RWPE1 (cell line): ENCODE results near the gene TFAP2C.
A peak's percentile ranks its signal among the peaks of the same experiment; 100 is the strongest.

Source experiments
- CTCF ChIA-PET: fragments of 350-600 bp; sonication (Branson Sonifier 250); formaldehyde crosslinking; extraction: SDS; loops from one replicate; lab custom pipeline; 2021; lab: Yijun Ruan, JAX
- POLR2A ChIA-PET: fragments of 400-600 bp; formaldehyde crosslinking; extraction: SDS; loops from one replicate; lab custom pipeline; 2020; ENCODE audit warnings: antibody characterized with exemption; ENCODE audit not compliant: low non-redundant PET; lab: Yijun Ruan, JAX
- DNase-seq: peaks from one replicate; pipeline ENCODE4 v3.0.0; 2012; ENCODE audit warnings: low spot score
- H3K27ac ChIP-seq: fragments of 450-650 bp; 2 replicates; pipeline ENCODE4 v1.5.1; 2017
- CTCF ChIP-seq: fragments of 450-650 bp; conservative IDR thresholded peaks from 2 replicates; pipeline ENCODE4 v1.5.1; 2017; ENCODE audit warnings: low read depth, mild to moderate bottlenecking

Gene TFAP2C

GRCh38 chr20:56601166-56601565, 27.9 kb upstream of the TFAP2C start:
- H3K27ac ChIP-seq, result no peak overlapping the region
- CTCF ChIA-PET, result no interaction called here
- no peak for TF ChIP-seq CTCF
- DNase-seq, result no peak
- POLR2A ChIA-PET, result no interaction called here

- no peak for DNase-seq
- TF ChIP-seq CTCF, result no peak
- H3K27ac ChIP-seq, result no peak overlapping the region
- ChIA-PET CTCF (no interaction called here), POLR2A (no interaction called here)
Observed at GRCh38 chr20:56604673-56605072, 24.4 kb upstream of the TFAP2C start.

DNA sequence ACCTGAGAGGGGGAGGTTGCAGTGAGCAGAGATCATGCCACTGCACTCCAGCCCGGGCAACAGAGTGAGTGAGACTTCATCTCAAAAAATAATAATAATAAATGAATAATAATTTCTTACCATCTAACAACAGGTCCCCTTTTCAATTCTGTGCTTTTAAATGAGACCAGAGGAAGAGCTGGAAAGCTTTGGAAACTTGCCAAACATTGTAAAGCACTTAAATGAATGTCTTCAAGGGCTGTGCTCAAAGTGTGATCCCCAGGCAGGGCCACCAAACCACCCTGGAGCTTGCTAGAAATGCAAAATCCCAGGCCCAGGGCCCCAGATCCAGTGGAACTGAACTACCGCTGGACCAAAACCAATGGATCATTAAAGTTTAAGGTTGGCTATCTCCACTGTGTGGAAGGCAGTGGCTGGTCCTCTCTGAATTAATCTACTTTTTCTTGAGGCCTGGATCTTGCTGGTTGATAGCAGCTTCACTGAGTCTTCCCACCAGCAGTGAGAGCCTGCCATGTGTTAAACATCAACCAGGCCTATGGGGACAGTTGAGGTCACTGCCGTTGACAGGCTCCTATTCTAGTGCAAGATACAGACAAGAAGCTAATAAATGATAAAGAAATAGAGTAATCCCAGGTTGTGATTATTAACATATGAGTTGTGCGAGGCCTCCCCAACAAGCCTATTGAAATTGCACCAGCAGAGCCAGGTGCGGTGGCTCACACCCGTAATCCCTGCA, 23.7 kb upstream of the TFAP2C start:
- no peak for TF ChIP-seq CTCF
- H3K27ac ChIP-seq, result no peak overlapping the region
- POLR2A ChIA-PET, result no interaction called here

DNA sequence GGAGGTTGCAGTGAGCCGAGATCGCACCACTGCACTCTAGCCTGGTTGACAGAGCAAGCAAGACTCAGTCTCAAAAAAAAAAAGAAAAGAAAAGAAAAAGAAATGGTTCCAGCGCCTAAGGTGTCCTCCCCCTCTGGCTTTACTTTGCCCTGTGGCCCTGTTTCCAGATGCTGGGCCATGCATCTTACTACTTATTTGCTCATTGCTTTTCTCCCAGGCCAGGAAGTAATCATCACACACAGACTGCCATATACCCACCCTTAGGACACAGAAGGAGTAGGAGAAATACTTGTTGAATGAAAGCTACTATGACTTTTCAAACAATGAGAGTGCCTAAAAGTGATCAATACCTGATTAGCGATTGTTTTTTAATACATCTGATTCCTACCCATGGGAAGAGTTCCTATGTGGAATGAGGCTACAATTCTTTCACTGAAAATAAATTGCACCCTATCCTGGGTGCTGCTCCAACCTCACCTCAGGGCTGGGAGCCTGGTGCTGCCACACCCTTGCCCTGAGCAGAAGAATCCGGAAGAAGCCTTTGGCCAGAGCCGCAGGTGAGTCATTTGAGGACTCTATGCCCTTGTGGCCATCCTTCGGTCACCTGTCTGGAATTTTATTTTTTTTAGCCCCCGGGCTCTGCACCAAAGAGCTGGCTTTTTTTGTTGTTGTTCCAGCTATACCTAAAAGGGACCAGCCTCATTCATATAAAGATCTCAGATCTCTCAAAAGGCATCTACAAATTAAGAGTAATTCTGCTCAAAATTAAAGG, 22.7 kb upstream of the TFAP2C start:
- H3K27ac ChIP-seq, result peak overlapping the region; percentile 18; the same call in 1 of the 2 replicates
- DNase-seq, result peak; percentile 96
- TF ChIP-seq CTCF, result no peak
- ChIA-PET CTCF (interaction anchor here (0.5 to 2.1 kb wide), 4 partner anchors 25 to 456 kb away, joined by 3 to 9 read pairs (median 3); no protein-coding TSS in a partner anchor), POLR2A (no interaction called here)

More for the DNA sequence above, 23.7 kb upstream of the TFAP2C start:
- no peak for DNase-seq
- CTCF ChIA-PET, result interaction anchor here (0.7 to 2.1 kb wide), 2 partner anchors 55 to 457 kb away, joined by 3 to 9 read pairs; no protein-coding TSS in a partner anchor

DNA sequence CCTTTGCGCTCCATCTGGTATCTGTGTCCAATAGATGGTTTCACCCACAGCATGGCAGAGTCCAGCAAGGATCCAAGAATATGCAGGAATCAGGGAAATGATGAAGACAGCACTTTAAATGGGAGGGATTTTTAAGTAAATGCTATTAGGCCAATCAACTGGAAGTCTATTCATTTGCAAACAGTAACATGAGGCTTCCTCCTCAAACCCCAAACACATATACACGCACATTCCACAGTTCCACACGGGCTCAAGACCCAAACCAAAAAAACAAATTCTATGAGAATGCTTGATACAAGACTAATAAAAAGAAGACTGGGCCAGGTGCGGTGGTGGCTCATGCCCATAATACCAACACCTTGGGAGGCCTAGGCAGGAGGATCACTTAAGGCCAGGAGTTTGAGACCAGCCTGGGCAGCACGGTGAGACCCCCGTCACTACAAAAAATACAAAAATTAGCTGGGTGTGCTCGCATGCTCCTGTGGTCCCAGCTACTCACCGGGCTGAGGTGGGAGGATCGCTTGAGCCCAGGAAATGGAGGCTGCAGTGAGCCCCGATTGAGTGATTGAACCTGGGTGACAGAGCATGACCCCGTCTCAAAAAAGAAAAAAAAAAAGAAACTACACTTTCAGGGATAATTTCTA, 21.9 kb upstream of the TFAP2C start:
- DNase-seq, result no peak
- TF ChIP-seq CTCF, result no peak
- CTCF ChIA-PET, result interaction anchor here (1.0 to 2.1 kb wide), 2 partner anchors 30 to 57 kb away, joined by 6 to 9 read pairs; no protein-coding TSS in a partner anchor
- H3K27ac ChIP-seq, result no peak overlapping the region
- POLR2A ChIA-PET, result no interaction called here

DNA sequence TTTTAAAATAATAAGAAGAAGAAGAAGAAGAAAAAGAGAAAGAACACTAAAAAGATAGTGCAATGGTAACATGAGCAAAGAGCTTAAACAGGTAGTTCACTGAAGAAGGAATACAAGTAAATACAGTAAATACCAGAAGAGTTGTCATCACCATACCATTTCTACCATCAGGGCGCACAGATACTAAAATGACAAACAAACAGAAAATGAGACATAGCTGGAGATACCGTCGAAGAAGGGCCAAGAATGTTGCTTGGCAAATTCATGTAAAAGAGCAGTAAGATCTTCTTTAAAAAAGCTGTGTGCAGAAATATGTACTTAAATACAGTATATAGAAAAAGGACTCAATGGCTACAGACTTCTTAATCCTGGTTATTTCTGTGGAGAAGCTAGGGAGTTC, 20.7 kb upstream of the TFAP2C start:
- H3K27ac ChIP-seq, result no peak overlapping the region
- POLR2A ChIA-PET, result no interaction called here
- CTCF ChIA-PET, result interaction anchor here (0.6 to 1.7 kb wide), 4 partner anchors 13 to 452 kb away, joined by 3 to 4 read pairs (median 4); no protein-coding TSS in a partner anchor
- no peak for DNase-seq
- TF ChIP-seq CTCF, result no peak
